ENCODE results near the gene UMOD. TPM values are rescaled to one million over a fixed set of nuclear protein-coding genes. Genes with fewer than 3 reads are reported as not detected.

UMOD gene
- total RNA-seq, 1 experiment from 2014 or later, result not detected

DNA sequence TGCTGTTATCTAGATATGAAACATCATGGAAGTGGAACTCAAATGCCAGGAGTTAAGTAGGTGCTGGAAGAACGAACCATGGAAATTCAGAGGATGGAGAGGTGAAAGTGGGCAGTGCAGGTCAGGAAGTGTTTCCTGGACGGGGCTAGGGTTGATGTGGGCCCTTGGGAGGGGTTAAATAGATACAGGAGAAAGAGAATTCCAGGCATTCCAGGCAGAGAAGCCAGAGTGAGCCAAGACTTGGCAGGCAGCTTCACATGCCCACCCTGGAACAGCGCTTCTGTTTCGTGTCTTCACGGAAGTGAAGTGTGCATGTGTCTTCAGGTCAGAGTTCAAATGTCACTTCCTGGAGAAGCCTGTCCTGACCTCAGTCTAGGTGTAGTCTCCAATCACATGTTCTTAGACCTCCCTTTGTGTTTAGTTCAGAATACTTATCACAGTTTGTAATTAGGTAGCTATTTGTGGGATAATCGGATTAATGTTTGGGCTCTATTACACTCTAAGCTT, 66.5 kb downstream of the UMOD start:
- Histone ChIP-seq H3K9me3 (ENCODE audit: insufficient read depth, low read depth) (no peaks in the 10 kb centered on the region), H2AFZ (no peak overlapping the region), H4K20me1 (ENCODE audit: insufficient read depth) (no peaks in the 10 kb centered on the region), H3K9me2 (ENCODE audit: insufficient read depth) (no peaks in the 10 kb centered on the region), H3K4me3 (no peak overlapping the region), H3K27ac (no peak overlapping the region), H3K4me1 (replicated peaks; ENCODE audit: insufficient read depth) (no peaks in the 10 kb centered on the region), H3K79me2 (ENCODE audit: low read depth) (no peaks in the 10 kb centered on the region), H3K36me3 (ENCODE audit: low read depth) (no peaks in the 10 kb centered on the region), H3K27me3 (ENCODE audit: insufficient read depth, low read depth) (peaks cover 44% of the 10 kb centered on the region), H3K4me2 (no peak overlapping the region), H3F3A (ENCODE audit: insufficient read depth, low read depth) (no peaks in the 10 kb centered on the region)
- TF ChIP-seq EZH2 (IDR thresholded peaks at IDR 0.05; ENCODE audit: low read depth), result no peak
- TF ChIP-seq, protein P1, sequence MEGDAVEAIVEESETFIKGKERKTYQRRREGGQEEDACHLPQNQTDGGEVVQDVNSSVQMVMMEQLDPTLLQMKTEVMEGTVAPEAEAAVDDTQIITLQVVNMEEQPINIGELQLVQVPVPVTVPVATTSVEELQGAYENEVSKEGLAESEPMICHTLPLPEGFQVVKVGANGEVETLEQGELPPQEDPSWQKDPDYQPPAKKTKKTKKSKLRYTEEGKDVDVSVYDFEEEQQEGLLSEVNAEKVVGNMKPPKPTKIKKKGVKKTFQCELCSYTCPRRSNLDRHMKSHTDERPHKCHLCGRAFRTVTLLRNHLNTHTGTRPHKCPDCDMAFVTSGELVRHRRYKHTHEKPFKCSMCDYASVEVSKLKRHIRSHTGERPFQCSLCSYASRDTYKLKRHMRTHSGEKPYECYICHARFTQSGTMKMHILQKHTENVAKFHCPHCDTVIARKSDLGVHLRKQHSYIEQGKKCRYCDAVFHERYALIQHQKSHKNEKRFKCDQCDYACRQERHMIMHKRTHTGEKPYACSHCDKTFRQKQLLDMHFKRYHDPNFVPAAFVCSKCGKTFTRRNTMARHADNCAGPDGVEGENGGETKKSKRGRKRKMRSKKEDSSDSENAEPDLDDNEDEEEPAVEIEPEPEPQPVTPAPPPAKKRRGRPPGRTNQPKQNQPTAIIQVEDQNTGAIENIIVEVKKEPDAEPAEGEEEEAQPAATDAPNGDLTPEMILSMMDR (conservative IDR thresholded peaks at IDR 0.05), result no peak
- ChIA-PET POLR2A (ENCODE audit: unreplicated experiment) (no interaction called here), CTCF (no interaction called here)
- no peak for DNase-seq
- BruUV-seq (replicated peaks), result no TSS peak
- intact Hi-C loops (cut with micrococcal nuclease; ENCODE audit: unreplicated experiment), result no loop called here

Other genes starting within 250 kb of the UMOD start
- gene GP2, start 25.2 kb downstream of the UMOD start, total RNA-seq (2021), result not detected in 2 replicates
- not detected in 2 replicates for gene PDILT, start 52.0 kb upstream of the UMOD start, total RNA-seq (2021)
- not detected in 2 replicates for gene ACSM5, start 56.8 kb upstream of the UMOD start, total RNA-seq (2021)
- not detected in 2 replicates for gene ACSM2A, start 98.8 kb upstream of the UMOD start, total RNA-seq (2021)
- gene ACSM2B, start 223.7 kb upstream of the UMOD start, total RNA-seq (2021), result not detected in 2 replicates